Measurements from ENCODE around the gene SESN1. TPM values are rescaled to one million over a fixed set of nuclear protein-coding genes. Genes with fewer than 3 reads are reported as not detected.

SESN1 gene
- total and polyA plus RNA-seq, 9 of the 15 experiments (the other 6 are each of a cell fraction or from before 2014, with no cell fraction given) = 3.1 to 13.0 (median 7.4) TPM

DNA sequence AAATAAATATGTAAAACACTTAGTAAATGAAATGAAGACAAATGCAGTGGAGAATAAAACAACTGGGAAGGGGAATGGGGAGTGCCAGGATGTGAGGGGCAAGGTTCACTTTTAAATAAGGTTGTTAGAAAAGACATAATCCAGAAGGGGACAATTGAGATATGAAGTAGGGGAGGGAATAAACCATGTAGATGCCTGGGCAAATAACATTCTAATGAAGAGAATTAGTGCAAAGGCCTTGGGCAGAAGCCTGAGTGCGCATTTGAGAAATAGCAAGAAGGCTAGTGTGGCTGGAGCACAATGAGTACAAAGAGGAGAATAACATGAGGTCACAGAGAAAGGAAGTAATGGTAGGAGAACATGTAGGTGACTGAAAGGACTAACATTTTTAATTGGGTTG is 3.0 kb upstream of the SESN1 start:
- no peak overlapping the region; the same call in 1 of the 2 replicates for H3K4me2 ChIP-seq (ENCODE audit: insufficient read depth, low read length)
- intact Hi-C loops (cut with micrococcal nuclease) (loop anchor here (5.0 kb wide), 3 partner anchors 85 to 200 kb away; no protein-coding TSS in a partner anchor), in situ Hi-C loops (cut with MboI) (no loop called here)
- H3K9me3 ChIP-seq (replicated peaks; ENCODE audit: control insufficient read depth, insufficient read depth, low read depth, low read length) = no peaks in the 10 kb centered on the region; the same call in 1 of the 2 replicates
- H3K9me1 ChIP-seq (ENCODE audit: control insufficient read depth, insufficient read depth, low read length) = no peaks in the 10 kb centered on the region
- H3K9ac ChIP-seq (ENCODE audit: insufficient read depth in 1 of 2, low read depth in 2 of 2, low read length in 2 of 2) = no peak overlapping the region
- H3K4me1 ChIP-seq (replicated peaks in 1 of 2; ENCODE audit: control insufficient read depth in 2 of 2, insufficient read depth in 2 of 2, low read length in 2 of 2) = peaks cover 3 to 10% of the 10 kb centered on the region in 2 experiments; a peak in 4 of 5 replicates
- no peak for ATAC-seq
- DNase-seq (ENCODE audit: extremely low read depth in 1 of 4, low spot score in 3 of 4) = no peak
- H3K79me2 ChIP-seq (ENCODE audit: control insufficient read depth, insufficient read depth, low read length) = peaks cover 77% of the 10 kb centered on the region
- peaks cover 36% of the 10 kb centered on the region for H3K36me3 ChIP-seq (ENCODE audit: control insufficient read depth, insufficient read depth, low read length)
- H3K27me3 ChIP-seq (ENCODE audit: control insufficient read depth in 2 of 2, insufficient read depth in 2 of 2, low read length in 2 of 2) = no peaks in the 10 kb centered on the region
- H3K27ac ChIP-seq (ENCODE audit: extremely low read depth, low read depth, low read length) = no peak overlapping the region
- BruUV-seq (replicated peaks) = no TSS peak
- no peak for FAIRE-seq
- H4K20me1 ChIP-seq (replicated peaks; ENCODE audit: control insufficient read depth, insufficient read depth, low read length) = 0 out of 2 replicates have a peak, but pooled peaks cover 5% of the 10 kb centered on the region
- ChIA-PET CTCF (ENCODE audit: low intra/inter-chr PET ratio) (no interaction called here), POLR2A (interaction anchor here (1.1 kb wide), 1 partner anchor 8 kb away, joined by 5 read pairs; no protein-coding TSS in a partner anchor)
- 100% methylated on average over 1 of the region's 1 CpG for WGBS (ENCODE audit: insufficient coverage, low coverage, missing lambda C conversion rate)
- no peak for TF ChIP-seq CC2D1A (IDR thresholded peaks at IDR 0.05)
- 0 out of 2 replicates have a peak, but pooled peaks have one; percentile 22 for TF ChIP-seq POLR2A (conservative IDR thresholded peaks at IDR 0.05)
- H2AFZ ChIP-seq (ENCODE audit: low read depth, low read length) = no peak overlapping the region
- H3K4me3 ChIP-seq = no peak overlapping the region

GRCh38 chr6:109096208-109096607 is 1.6 kb upstream of the SESN1 start:
- peaks cover 5% of the 10 kb centered on the region; the same call in 1 of the 2 replicates for H4K20me1 ChIP-seq (replicated peaks; ENCODE audit: control insufficient read depth, insufficient read depth, low read length)
- peak in 1 of 4 experiments; percentile 29 for DNase-seq (ENCODE audit: extremely low read depth in 1 of 4, low spot score in 3 of 4)
- peak overlapping the region; percentile 94; the same call in 2 of the 3 replicates for H3K27ac ChIP-seq (ENCODE audit: extremely low read depth, low read depth, low read length)
- in situ Hi-C loops (cut with MboI) (no loop called here), intact Hi-C loops (cut with micrococcal nuclease) (loop anchor here (5.0 kb wide), 3 partner anchors 86 to 201 kb away; no protein-coding TSS in a partner anchor)
- H3K9me3 ChIP-seq (replicated peaks; ENCODE audit: control insufficient read depth, insufficient read depth, low read depth, low read length) = no peaks in the 10 kb centered on the region; the same call in 1 of the 2 replicates
- POLR2A ChIA-PET = interaction anchor here (0.7 to 2.2 kb wide), 4 partner anchors 21 to 299 kb away, joined by 3 to 7 read pairs (median 4); no protein-coding TSS in a partner anchor
- peaks cover 0 to 10% of the 10 kb centered on the region in 2 experiments; a peak in 2 of 5 replicates for H3K4me1 ChIP-seq (replicated peaks in 1 of 2; ENCODE audit: control insufficient read depth in 2 of 2, insufficient read depth in 2 of 2, low read length in 2 of 2)
- ATAC-seq = no peak
- CTCF ChIA-PET (ENCODE audit: low intra/inter-chr PET ratio) = no interaction called here
- H3K4me2 ChIP-seq (ENCODE audit: insufficient read depth, low read length) = peak overlapping the region; percentile 98
- 7% methylated on average over 6 of the region's 6 CpGs for WGBS (ENCODE audit: insufficient coverage, low coverage, missing lambda C conversion rate)
- BruUV-seq (replicated peaks) = no TSS peak
- no peaks in the 10 kb centered on the region for H3K9me1 ChIP-seq (ENCODE audit: control insufficient read depth, insufficient read depth, low read length)
- no peaks in the 10 kb centered on the region for H3K27me3 ChIP-seq (ENCODE audit: control insufficient read depth in 2 of 2, insufficient read depth in 2 of 2, low read length in 2 of 2)
- peak overlapping the region in 1 of 2 experiments; percentile 94; a peak in 2 of 4 replicates for H3K9ac ChIP-seq (ENCODE audit: insufficient read depth in 1 of 2, low read depth in 2 of 2, low read length in 2 of 2)
- peak overlapping the region; percentile 84 for H3K4me3 ChIP-seq
- FAIRE-seq = no peak
- H3K79me2 ChIP-seq (ENCODE audit: control insufficient read depth, insufficient read depth, low read length) = peaks cover 80% of the 10 kb centered on the region
- H2AFZ ChIP-seq (ENCODE audit: low read depth, low read length) = no peak overlapping the region
- H3K36me3 ChIP-seq (ENCODE audit: control insufficient read depth, insufficient read depth, low read length) = peaks cover 26% of the 10 kb centered on the region
- TF ChIP-seq, protein P1, sequence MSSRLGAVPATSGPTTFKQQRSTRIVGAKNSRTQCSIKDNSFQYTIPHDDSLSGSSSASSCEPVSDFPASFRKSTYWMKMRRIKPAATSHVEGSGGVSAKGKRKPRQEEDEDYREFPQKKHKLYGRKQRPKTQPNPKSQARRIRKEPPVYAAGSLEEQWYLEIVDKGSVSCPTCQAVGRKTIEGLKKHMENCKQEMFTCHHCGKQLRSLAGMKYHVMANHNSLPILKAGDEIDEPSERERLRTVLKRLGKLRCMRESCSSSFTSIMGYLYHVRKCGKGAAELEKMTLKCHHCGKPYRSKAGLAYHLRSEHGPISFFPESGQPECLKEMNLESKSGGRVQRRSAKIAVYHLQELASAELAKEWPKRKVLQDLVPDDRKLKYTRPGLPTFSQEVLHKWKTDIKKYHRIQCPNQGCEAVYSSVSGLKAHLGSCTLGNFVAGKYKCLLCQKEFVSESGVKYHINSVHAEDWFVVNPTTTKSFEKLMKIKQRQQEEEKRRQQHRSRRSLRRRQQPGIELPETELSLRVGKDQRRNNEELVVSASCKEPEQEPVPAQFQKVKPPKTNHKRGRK (tag; IDR thresholded peaks at IDR 0.05) = 0 out of 2 replicates have a peak, but pooled peaks have one; percentile 4
- TF ChIP-seq TEAD1 (CRISPR knock-in tag; IDR thresholded peaks at IDR 0.05) (no peak), JUND (IDR thresholded peaks at IDR 0.05; ENCODE audit: borderline replicate concordance, low read depth, low read length) (0 out of 2 replicates have a peak, but pooled peaks have one; percentile 8), JUND (tag; IDR thresholded peaks at IDR 0.05; ENCODE audit: borderline replicate concordance, low read depth, low read length) (no peak), ZNF589 (CRISPR knock-in tag; IDR thresholded peaks at IDR 0.05; ENCODE audit: low read depth) (0 out of 2 replicates have a peak, but pooled peaks have one; percentile 30)
- TF ChIP-seq, protein P2, sequence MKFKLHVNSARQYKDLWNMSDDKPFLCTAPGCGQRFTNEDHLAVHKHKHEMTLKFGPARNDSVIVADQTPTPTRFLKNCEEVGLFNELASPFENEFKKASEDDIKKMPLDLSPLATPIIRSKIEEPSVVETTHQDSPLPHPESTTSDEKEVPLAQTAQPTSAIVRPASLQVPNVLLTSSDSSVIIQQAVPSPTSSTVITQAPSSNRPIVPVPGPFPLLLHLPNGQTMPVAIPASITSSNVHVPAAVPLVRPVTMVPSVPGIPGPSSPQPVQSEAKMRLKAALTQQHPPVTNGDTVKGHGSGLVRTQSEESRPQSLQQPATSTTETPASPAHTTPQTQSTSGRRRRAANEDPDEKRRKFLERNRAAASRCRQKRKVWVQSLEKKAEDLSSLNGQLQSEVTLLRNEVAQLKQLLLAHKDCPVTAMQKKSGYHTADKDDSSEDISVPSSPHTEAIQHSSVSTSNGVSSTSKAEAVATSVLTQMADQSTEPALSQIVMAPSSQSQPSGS (CRISPR knock-in tag; IDR thresholded peaks at IDR 0.05) = no peak
- TF ChIP-seq, protein P3, sequence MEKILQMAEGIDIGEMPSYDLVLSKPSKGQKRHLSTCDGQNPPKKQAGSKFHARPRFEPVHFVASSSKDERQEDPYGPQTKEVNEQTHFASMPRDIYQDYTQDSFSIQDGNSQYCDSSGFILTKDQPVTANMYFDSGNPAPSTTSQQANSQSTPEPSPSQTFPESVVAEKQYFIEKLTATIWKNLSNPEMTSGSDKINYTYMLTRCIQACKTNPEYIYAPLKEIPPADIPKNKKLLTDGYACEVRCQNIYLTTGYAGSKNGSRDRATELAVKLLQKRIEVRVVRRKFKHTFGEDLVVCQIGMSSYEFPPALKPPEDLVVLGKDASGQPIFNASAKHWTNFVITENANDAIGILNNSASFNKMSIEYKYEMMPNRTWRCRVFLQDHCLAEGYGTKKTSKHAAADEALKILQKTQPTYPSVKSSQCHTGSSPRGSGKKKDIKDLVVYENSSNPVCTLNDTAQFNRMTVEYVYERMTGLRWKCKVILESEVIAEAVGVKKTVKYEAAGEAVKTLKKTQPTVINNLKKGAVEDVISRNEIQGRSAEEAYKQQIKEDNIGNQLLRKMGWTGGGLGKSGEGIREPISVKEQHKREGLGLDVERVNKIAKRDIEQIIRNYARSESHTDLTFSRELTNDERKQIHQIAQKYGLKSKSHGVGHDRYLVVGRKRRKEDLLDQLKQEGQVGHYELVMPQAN (IDR thresholded peaks at IDR 0.05; ENCODE audit: borderline replicate concordance) = 0 out of 2 replicates have a peak, but pooled peaks have one; percentile 19
